C4-2B (cell line): ENCODE data around the gene RXRA.

ENCODE experiments used
- H3K27ac ChIP-seq: fragments of 450-650 bp; 2 replicates; pipeline ENCODE4 v1.5.1; 2017
- CTCF ChIP-seq: fragments of 450-650 bp; conservative IDR thresholded peaks from 2 replicates; pipeline ENCODE4 v1.5.1; 2017; ENCODE audit warnings: mild to moderate bottlenecking
- ZFX ChIP-seq: fragments of 450-650 bp; IDR thresholded peaks from 2 replicates; pipeline ENCODE4 v1.6.1; 2017

The RXRA gene

GRCh38 chr9:134325813-134326723 is at the start of gene RXRA:
Gene RXRA (plus strand): TSS chr9:134326455. CDS start chr9:134326632, 177 bp downstream.
- H3K27ac ChIP-seq = peak within 1 kb of the TSS; percentile 91
- peak; percentile 53; the same call in 1 of the 2 replicates for TF ChIP-seq ZFX
- no peak for TF ChIP-seq CTCF

- no peak overlapping the region for H3K27ac ChIP-seq
- no peak for TF ChIP-seq ZFX
- no peak for TF ChIP-seq CTCF
Observed at GRCh38 chr9:134278286-134278685, 48.0 kb upstream of the RXRA start.

- no peak overlapping the region for H3K27ac ChIP-seq
- TF ChIP-seq CTCF (no peak), ZFX (no peak)
Observed at GRCh38 chr9:134278974-134279640, 47.1 kb upstream of the RXRA start.

GRCh38 chr9:134282138-134282650 is 44.1 kb upstream of the RXRA start:
- peak overlapping the region; percentile 77 for H3K27ac ChIP-seq
- TF ChIP-seq ZFX (no peak), CTCF (no peak)

- no peak for TF ChIP-seq CTCF
- H3K27ac ChIP-seq = peak overlapping the region; percentile 77
Observed at GRCh38 chr9:134283111-134283515, 43.1 kb upstream of the RXRA start.

GRCh38 chr9:134283692-134284265 is 42.5 kb upstream of the RXRA start:
- peak overlapping the region; percentile 77 for H3K27ac ChIP-seq
- TF ChIP-seq ZFX (no peak), CTCF (no peak)
